ENCODE measurements around the gene RRAD.
A peak's percentile ranks its signal among the peaks of the same experiment; 100 is the strongest.

RRAD gene

DNA sequence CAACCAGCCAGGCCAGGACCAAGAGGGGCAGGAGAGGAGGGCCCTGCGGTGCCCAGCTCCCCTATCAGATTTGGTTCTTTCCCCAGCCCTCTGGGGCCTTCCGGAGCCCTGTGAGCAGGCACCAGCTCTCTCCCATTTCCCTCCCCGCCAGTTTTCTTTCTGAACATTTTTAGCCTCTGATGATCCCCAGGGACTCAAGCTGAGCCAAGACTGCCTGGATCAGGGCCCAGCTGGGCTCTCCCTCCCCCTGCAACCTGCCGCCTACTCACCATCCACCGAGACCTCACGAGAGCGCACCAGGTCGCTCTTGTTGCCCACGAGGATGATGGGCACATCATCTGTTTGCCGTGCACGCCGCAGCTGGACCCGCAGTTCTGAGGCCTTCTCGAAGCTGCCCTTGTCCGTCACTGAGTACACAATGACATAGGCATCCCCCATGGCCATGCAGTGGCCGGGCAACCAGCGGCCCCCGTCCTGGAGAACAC lies 2.0 kb downstream of the RRAD start:
- no peaks in the 10 kb centered on the region for H3K9me3 ChIP-seq (ENCODE audit: control insufficient read depth in 2 of 2, low read length in 2 of 2)
- H3K9ac ChIP-seq (ENCODE audit: low read length in 2 of 2): peak overlapping the region; percentile 44 to 60
- H3K27me3 ChIP-seq (ENCODE audit: control insufficient read depth in 1 of 2, insufficient read depth in 2 of 2, low read length in 2 of 2): no peaks in the 10 kb centered on the region
- peaks cover 4 to 6% of the 10 kb centered on the region in 2 donors for H3K36me3 ChIP-seq (ENCODE audit: control insufficient read depth in 2 of 2, insufficient read depth in 2 of 2, low read length in 2 of 2)
- peaks cover 82% of the 10 kb centered on the region for H3K4me1 ChIP-seq (ENCODE audit: control insufficient read depth, insufficient read depth, low read length)
- H3K4me3 ChIP-seq (ENCODE audit: low read length in 2 of 2): peak overlapping the region; percentile 45 to 81
- H3K27ac ChIP-seq (ENCODE audit: low read length): peak overlapping the region; percentile 69

DNA sequence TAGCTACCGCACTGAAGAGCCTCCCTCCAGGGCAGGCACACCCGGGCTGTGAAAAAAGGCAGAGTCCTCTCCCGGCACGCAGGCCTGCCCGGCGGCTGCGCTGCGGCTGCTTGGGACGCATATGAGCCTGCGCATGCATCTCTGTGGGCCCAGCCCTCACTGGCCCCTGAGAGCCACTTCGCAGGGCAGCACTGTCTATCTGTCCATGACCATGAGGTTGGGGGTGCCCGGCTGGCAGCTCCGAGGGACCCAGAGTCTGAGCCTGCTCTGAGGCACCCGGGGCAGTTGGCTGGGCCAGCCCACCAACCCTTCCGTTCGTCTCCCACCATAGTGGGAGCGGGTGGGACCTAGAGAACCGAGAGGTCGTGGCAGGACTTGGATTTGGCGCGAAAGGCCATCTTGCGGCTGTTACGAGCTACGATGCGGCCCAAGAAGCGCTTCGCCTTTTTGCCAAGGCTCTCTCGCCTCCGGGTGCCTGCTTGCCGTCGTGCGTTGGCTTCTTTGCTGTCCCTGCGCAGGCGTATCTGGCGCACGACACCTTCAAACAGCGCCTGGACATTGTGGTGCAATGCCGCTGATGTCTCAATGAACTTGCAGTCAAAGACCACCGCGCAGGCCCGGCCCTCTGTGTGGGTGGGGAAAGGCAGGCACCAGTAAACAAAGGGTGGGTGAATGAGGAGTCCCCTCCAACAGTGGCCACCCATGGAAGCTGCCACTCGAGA lies 3.4 kb downstream of the RRAD start:
- H3K4me1 ChIP-seq (ENCODE audit: control insufficient read depth, insufficient read depth, low read length): peaks cover 68% of the 10 kb centered on the region

GRCh38 chr16:66920924-66921680 lies 4.2 kb downstream of the RRAD start:
- Histone ChIP-seq H3K27me3 (ENCODE audit: control insufficient read depth in 1 of 2, insufficient read depth in 2 of 2, low read length in 2 of 2) (no peaks in the 10 kb centered on the region), H3K36me3 (ENCODE audit: control insufficient read depth in 2 of 2, insufficient read depth in 2 of 2, low read length in 2 of 2) (peaks cover 4 to 6% of the 10 kb centered on the region in 2 donors), H3K9ac (ENCODE audit: low read length in 2 of 2) (peak overlapping the region in 1 of 2 donors; percentile 13), H3K4me1 (ENCODE audit: control insufficient read depth, insufficient read depth, low read length) (peaks cover 61% of the 10 kb centered on the region), H3K27ac (ENCODE audit: low read length) (peak overlapping the region; percentile 60), H3K9me3 (ENCODE audit: control insufficient read depth in 2 of 2, low read length in 2 of 2) (no peaks in the 10 kb centered on the region), H3K4me3 (ENCODE audit: low read length in 2 of 2) (no peak overlapping the region)

More for the DNA sequence above, 3.4 kb downstream of the RRAD start:
- peak overlapping the region; percentile 60 for H3K27ac ChIP-seq (ENCODE audit: low read length)
- no peaks in the 10 kb centered on the region for H3K27me3 ChIP-seq (ENCODE audit: control insufficient read depth in 1 of 2, insufficient read depth in 2 of 2, low read length in 2 of 2)
- no peak overlapping the region for H3K4me3 ChIP-seq (ENCODE audit: low read length in 2 of 2)
- H3K36me3 ChIP-seq (ENCODE audit: control insufficient read depth in 2 of 2, insufficient read depth in 2 of 2, low read length in 2 of 2): peaks cover 4 to 6% of the 10 kb centered on the region in 2 donors
- no peak overlapping the region for H3K9ac ChIP-seq (ENCODE audit: low read length in 2 of 2)
- no peaks in the 10 kb centered on the region for H3K9me3 ChIP-seq (ENCODE audit: control insufficient read depth in 2 of 2, low read length in 2 of 2)

GRCh38 chr16:66920299-66920590 lies 5.1 kb downstream of the RRAD start:
- Histone ChIP-seq H3K27ac (ENCODE audit: low read length) (peak overlapping the region; percentile 11), H3K4me1 (ENCODE audit: control insufficient read depth, insufficient read depth, low read length) (peaks cover 55% of the 10 kb centered on the region), H3K9me3 (ENCODE audit: control insufficient read depth in 2 of 2, low read length in 2 of 2) (no peaks in the 10 kb centered on the region), H3K9ac (ENCODE audit: low read length in 2 of 2) (no peak overlapping the region), H3K4me3 (ENCODE audit: low read length in 2 of 2) (no peak overlapping the region), H3K36me3 (ENCODE audit: control insufficient read depth in 2 of 2, insufficient read depth in 2 of 2, low read length in 2 of 2) (peaks cover 4 to 6% of the 10 kb centered on the region in 2 donors), H3K27me3 (ENCODE audit: control insufficient read depth in 1 of 2, insufficient read depth in 2 of 2, low read length in 2 of 2) (no peaks in the 10 kb centered on the region)

GRCh38 chr16:66919569-66920298 lies 5.6 kb downstream of the RRAD start:
- H3K27me3 ChIP-seq (ENCODE audit: control insufficient read depth in 1 of 2, insufficient read depth in 2 of 2, low read length in 2 of 2): no peaks in the 10 kb centered on the region
- H3K4me3 ChIP-seq (ENCODE audit: low read length in 2 of 2): no peak overlapping the region
- H3K27ac ChIP-seq (ENCODE audit: low read length): peak overlapping the region; percentile 11
- H3K4me1 ChIP-seq (ENCODE audit: control insufficient read depth, insufficient read depth, low read length): peaks cover 52% of the 10 kb centered on the region
- H3K9me3 ChIP-seq (ENCODE audit: control insufficient read depth in 2 of 2, low read length in 2 of 2): no peaks in the 10 kb centered on the region
- no peak overlapping the region for H3K9ac ChIP-seq (ENCODE audit: low read length in 2 of 2)
- peaks cover 4 to 6% of the 10 kb centered on the region in 2 donors for H3K36me3 ChIP-seq (ENCODE audit: control insufficient read depth in 2 of 2, insufficient read depth in 2 of 2, low read length in 2 of 2)

DNA sequence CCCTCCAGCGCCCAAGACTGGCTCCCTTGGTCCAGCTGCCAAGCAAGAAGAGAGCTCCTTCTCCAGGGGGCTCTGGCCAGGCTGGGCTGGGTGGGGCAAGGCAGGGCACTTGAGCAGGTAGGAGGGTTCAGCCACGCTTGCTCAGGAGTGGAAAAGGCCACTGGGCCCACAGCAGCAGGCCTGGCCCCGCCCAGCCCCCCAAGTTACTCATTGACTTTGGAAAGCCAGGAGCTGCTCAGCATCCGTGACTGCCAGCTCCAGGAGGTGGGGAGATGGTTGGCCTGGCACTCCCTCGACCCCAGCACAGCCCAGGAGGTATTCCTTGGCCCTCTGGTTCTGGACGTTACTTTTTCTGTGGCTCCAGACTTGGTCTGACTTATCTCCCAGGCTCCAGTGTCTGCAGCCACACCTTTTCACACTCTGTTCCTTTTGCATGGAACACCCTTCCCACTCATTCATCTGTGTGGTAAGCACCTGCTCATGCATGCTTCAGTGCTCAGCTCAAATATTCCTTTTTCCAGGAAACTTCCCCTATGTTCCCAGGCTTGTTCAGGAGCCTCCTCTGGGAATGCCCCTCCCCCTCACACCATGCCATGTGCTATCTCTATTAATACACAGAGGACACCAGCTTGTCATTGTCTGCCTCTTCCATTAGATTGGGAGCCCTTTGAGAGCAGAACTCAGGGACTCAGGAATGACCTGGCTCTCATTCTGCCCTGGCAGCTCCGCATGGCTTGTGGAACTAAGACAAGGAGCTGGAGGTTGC lies 6.3 kb downstream of the RRAD start, which contains the start of gene CDH16:
TSS of gene CDH16 (minus strand) at position 83 of the 766 bp plus-strand sequence. CDS start 820 bp downstream, outside the sequence.
- H3K27me3 ChIP-seq (ENCODE audit: control insufficient read depth in 1 of 2, insufficient read depth in 2 of 2, low read length in 2 of 2): no peaks in the 10 kb centered on the region
- H3K4me3 ChIP-seq (ENCODE audit: low read length in 2 of 2): no peak within 1 kb of the TSS
- H3K4me1 ChIP-seq (ENCODE audit: control insufficient read depth, insufficient read depth, low read length): peaks cover 48% of the 10 kb centered on the region
- peaks cover 4 to 6% of the 10 kb centered on the region in 2 donors for H3K36me3 ChIP-seq (ENCODE audit: control insufficient read depth in 2 of 2, insufficient read depth in 2 of 2, low read length in 2 of 2)
- no peak within 1 kb of the TSS for H3K9ac ChIP-seq (ENCODE audit: low read length in 2 of 2)
- no peaks in the 10 kb centered on the region for H3K9me3 ChIP-seq (ENCODE audit: control insufficient read depth in 2 of 2, low read length in 2 of 2)
- no peak within 1 kb of the TSS for H3K27ac ChIP-seq (ENCODE audit: low read length)

- Histone ChIP-seq H3K27ac (ENCODE audit: low read length) (no peak overlapping the region), H3K4me1 (ENCODE audit: control insufficient read depth, insufficient read depth, low read length) (peaks cover 41% of the 10 kb centered on the region), H3K27me3 (ENCODE audit: control insufficient read depth in 1 of 2, insufficient read depth in 2 of 2, low read length in 2 of 2) (no peaks in the 10 kb centered on the region), H3K4me3 (ENCODE audit: low read length in 2 of 2) (no peak overlapping the region), H3K9me3 (ENCODE audit: control insufficient read depth in 2 of 2, low read length in 2 of 2) (no peaks in the 10 kb centered on the region), H3K9ac (ENCODE audit: low read length in 2 of 2) (no peak overlapping the region), H3K36me3 (ENCODE audit: control insufficient read depth in 2 of 2, insufficient read depth in 2 of 2, low read length in 2 of 2) (peaks cover 4 to 5% of the 10 kb centered on the region in 2 donors)
These were observed 7.0 kb downstream of the RRAD start for GRCh38 chr16:66918355-66918754.

DNA sequence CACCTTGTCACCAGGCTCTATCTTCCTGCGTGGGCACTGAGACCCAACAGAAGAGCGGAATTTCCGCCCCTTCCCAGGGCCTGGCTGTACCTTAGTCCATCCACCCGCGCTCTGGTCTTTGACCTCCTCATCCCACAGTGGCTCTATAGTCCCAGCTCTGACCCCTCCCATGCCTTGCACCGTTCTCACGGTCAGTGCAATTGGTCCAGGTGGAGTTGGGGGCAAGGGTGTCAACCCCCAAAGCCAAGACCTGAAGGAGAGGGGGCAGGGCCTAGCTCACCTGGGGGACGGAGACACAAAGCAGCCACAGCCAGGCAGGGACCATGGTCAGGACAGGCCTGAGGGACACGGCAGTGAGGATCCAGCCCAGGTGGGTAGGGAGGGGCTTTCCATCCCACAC lies 7.6 kb downstream of the RRAD start:
- Histone ChIP-seq H3K27me3 (ENCODE audit: control insufficient read depth in 1 of 2, insufficient read depth in 2 of 2, low read length in 2 of 2) (no peaks in the 10 kb centered on the region), H3K9ac (ENCODE audit: low read length in 2 of 2) (no peak overlapping the region), H3K4me1 (ENCODE audit: control insufficient read depth, insufficient read depth, low read length) (peaks cover 35% of the 10 kb centered on the region), H3K4me3 (ENCODE audit: low read length in 2 of 2) (no peak overlapping the region), H3K36me3 (ENCODE audit: control insufficient read depth in 2 of 2, insufficient read depth in 2 of 2, low read length in 2 of 2) (peaks cover 4 to 5% of the 10 kb centered on the region in 2 donors), H3K9me3 (ENCODE audit: control insufficient read depth in 2 of 2, low read length in 2 of 2) (no peaks in the 10 kb centered on the region), H3K27ac (ENCODE audit: low read length) (no peak overlapping the region)

- H3K36me3 ChIP-seq (ENCODE audit: control insufficient read depth in 2 of 2, insufficient read depth in 2 of 2, low read length in 2 of 2): peaks cover 2 to 4% of the 10 kb centered on the region in 2 donors
- H3K4me1 ChIP-seq (ENCODE audit: control insufficient read depth, insufficient read depth, low read length): peaks cover 25% of the 10 kb centered on the region
- H3K4me3 ChIP-seq (ENCODE audit: low read length in 2 of 2): no peak overlapping the region
- no peak overlapping the region for H3K27ac ChIP-seq (ENCODE audit: low read length)
- H3K9me3 ChIP-seq (ENCODE audit: control insufficient read depth in 2 of 2, low read length in 2 of 2): no peaks in the 10 kb centered on the region
- H3K9ac ChIP-seq (ENCODE audit: low read length in 2 of 2): no peak overlapping the region
- no peaks in the 10 kb centered on the region for H3K27me3 ChIP-seq (ENCODE audit: control insufficient read depth in 1 of 2, insufficient read depth in 2 of 2, low read length in 2 of 2)
These were observed 8.8 kb downstream of the RRAD start for GRCh38 chr16:66916518-66916917.

DNA sequence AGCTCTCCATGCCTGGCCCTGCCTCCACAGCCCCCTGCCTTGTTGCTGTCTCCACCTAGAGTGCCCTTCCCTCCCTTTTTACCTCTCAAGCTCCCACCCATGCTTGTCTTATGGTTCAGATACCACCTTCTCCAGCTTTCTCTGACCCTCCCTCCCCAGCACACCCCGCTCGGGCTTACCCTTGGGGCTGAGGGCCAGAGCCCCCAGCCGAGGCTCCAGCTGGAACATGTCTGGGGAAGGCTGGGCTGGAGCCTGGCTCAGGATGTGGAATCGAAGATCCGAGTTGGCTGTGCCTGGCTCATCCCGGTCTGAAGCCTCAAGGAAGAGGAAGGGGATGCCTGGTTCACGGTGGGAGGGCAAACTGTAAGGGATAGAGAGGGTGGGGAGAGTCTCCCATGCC lies 10.3 kb downstream of the RRAD start:
- no peaks in the 10 kb centered on the region for H3K9me3 ChIP-seq (ENCODE audit: control insufficient read depth in 2 of 2, low read length in 2 of 2)
- H3K9ac ChIP-seq (ENCODE audit: low read length in 2 of 2): no peak overlapping the region
- H3K36me3 ChIP-seq (ENCODE audit: control insufficient read depth in 2 of 2, insufficient read depth in 2 of 2, low read length in 2 of 2): no peaks in the 10 kb centered on the region

More for the DNA sequence above, 10.3 kb downstream of the RRAD start:
- no peak overlapping the region for H3K4me3 ChIP-seq (ENCODE audit: low read length in 2 of 2)
- H3K27ac ChIP-seq (ENCODE audit: low read length): no peak overlapping the region
- no peaks in the 10 kb centered on the region for H3K27me3 ChIP-seq (ENCODE audit: control insufficient read depth in 1 of 2, insufficient read depth in 2 of 2, low read length in 2 of 2)
- H3K4me1 ChIP-seq (ENCODE audit: control insufficient read depth, insufficient read depth, low read length): peaks cover 11% of the 10 kb centered on the region
